Activated CD4-positive, alpha-beta T cell treated with anti-CD3 and anti-CD28 coated beads for 1 hour (primary cell): Measurements from ENCODE around the gene ANKRD34A.
A peak's percentile ranks its signal among the peaks of the same experiment; 100 is the strongest.
"Not testable (repeated sequence)": the region's sequence is repeated elsewhere in the genome, so short reads cannot be mapped to it uniquely, and the experiment has no call there.

ENCODE experiments used
- DNase-seq: peaks from one replicate; pipeline ENCODE4 v3.0.0-alpha.2; 2020

Gene ANKRD34A

GRCh38 chr1:145942871-145943270 is 21.5 kb downstream of the ANKRD34A start:
- DNase-seq: no peak

GRCh38 chr1:145942405-145942804 is 22.0 kb downstream of the ANKRD34A start:
- DNase-seq: no peak

- no peak for DNase-seq
Observed at GRCh38 chr1:145937436-145937835, 26.9 kb downstream of the ANKRD34A start.

DNA sequence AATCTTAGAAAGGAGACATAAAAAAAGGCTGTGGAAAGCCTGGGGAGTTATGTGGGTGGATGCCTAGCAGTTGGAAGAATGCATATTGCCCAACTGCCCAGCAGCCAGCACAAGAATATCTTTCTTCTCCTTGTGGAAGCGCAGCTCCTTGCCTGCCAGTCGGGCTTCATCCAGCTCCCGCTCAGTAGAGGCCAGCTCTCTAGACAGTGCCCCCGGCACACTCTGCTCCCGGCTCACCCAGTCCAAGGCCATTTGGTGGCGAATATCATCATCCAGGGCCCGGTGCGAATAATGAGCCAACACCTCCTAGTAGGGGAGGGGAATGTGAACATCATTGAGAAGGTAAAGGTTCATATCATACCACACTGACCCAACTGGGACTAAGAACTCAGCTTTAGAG is 28.1 kb downstream of the ANKRD34A start:
- DNase-seq: no peak

GRCh38 chr1:145935708-145936107 is 28.7 kb downstream of the ANKRD34A start:
- DNase-seq: no peak

DNA sequence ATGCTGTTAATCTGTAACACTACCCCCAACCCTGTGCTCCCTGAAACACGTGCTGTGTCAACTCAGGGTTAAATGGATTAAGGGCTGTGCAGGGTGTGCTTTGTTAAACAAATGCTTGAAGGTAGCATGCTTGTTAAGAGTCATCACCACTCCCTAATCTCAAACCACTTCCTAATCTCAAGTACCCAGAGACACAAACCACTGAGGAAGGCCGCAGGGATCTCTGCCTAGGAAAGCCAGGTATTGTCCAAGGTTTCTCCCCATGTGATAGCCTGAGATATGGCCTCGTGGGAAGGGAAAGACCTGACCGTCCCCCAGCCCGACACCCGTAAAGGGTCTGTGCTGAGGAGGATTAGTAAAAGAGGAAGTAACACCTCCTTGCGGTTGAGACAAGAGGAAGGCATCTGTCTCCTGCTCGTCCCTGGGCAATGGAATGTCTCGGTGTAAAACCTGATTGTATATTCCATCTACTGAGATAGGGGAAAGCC is 31.8 kb downstream of the ANKRD34A start:
- DNase-seq: not testable (repeated sequence)

DNA sequence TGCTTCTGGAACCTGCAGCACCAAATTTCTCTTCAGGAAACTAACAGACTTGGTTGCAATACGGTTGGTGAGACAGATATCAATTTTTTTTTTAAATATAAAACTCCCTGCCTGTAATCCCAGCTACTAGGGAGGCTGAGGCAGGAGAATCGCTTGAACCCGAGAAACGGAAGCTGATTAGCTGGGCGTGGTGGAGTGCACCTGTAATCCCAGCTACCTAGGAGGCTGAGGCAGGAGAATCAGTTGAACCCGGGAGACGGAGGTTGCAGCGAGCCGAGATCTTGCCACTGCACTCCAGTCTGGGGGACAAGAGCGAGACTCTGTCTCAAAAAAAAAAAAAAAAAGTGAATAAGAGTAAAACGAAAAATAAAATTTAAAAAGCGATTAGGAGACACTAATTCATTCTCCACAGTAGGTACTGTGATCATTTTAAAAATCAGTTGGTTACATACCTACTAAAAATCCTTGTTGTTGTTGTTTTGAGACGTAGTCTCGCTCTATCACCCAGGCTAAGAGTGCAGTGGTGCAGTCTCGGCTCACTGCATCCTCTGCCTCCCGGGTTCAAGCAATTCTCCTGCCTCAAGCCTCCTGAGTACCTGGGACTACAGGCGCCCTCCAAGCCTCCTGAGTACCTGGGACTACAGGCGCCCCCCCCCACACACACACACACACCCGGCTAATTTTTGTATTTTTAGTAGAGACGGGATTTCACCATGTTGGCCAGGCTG is 36.3 kb downstream of the ANKRD34A start:
- no peak for DNase-seq

DNA sequence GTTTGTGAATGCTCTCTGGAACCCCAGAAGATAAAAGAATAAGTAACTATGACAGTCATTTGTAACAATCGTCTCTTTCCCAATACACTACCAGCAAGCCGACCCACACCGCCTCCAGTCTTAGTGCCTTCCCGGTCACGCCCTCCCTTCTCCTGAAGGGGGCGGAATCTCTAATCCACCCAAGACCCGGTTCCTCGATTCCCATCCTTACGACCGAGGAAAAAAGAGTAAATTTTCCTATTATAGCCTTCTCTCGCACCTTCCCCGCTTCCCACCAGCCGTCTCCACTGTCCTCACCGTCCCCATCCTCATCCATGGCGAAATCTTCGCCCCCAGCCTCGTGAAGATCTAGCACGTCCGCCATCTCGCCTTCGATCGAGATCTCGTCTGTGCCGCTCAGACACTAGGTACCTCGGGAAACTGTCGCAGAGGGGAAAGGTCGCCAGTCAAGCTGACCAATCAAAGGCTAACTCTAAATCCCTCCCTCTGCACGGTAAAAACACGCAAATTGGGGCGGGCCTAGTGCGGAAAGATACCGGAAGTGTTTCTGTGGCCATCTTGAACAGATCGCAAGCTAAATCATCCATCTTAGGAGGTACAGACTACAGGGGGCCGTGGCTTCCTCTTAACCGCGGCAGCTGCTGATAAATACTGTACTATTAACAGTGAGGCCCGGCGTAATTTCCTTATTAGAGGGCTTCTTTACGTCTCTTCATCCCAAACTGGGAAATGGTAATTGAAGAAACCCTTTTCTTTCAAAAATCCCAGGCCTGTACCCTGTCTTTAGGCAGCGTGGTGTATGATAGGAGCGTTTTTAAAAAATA is 37.1 kb downstream of the ANKRD34A start, which contains the start of gene RBM8A:
Gene RBM8A (minus strand): TSS at position 422 of the 824 bp plus-strand sequence. CDS start 58 bp downstream, at position 364.
- DNase-seq: peak; percentile 90

- DNase-seq: peak; percentile 20
Observed at GRCh38 chr1:145926686-145927062, 37.7 kb downstream of the ANKRD34A start.

DNA sequence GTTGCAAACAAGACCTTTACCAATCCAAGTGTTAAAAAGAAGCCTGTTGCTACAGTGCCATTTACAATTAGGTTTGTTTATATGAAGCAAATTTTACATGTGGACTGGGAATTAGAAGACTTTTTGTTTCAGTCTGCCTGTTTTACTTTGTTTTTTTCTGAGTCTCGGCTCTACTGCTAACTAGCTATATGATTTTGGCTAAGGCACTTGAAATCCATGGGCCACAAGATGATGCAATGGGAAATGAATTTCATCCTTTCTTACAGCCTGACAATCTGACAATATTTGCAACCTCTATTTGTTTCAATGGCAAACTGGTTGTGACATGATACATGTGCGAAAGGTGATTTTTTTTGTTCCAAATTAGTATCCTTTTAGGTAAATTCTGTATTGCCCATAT is 42.1 kb downstream of the ANKRD34A start:
- no peak for DNase-seq

DNA sequence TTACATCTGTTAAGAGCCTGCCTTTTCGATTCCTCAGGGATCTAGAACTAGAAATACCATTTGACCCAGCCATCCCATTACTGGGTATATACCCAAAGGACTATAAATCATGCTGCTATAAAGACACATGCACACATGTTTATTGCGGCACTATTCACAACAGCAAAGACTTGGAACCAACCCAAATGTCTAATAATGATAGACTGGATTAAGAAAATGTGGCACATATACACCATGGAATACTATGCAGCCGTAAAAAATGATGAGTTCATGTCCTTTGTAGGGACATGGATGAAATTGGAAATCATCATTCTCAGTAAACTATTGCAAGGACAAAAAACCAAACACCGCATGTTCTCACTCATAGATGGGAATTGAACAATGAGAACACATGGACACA is 44.1 kb downstream of the ANKRD34A start:
- DNase-seq: not testable (repeated sequence)

- no peak for DNase-seq
Observed at GRCh38 chr1:145918992-145919939, 45.1 kb downstream of the ANKRD34A start.

- peak; percentile 87 for DNase-seq
Observed at GRCh38 chr1:145918144-145918991, 46.0 kb downstream of the ANKRD34A start, which contains the start of gene PEX11B. Gene PEX11B (minus strand): TSS chr1:145918717. CDS start chr1:145918688, 29 bp downstream.

- no peak for DNase-seq
Observed at GRCh38 chr1:145917595-145917994, 46.8 kb downstream of the ANKRD34A start.

GRCh38 chr1:145916745-145917144 is 47.6 kb downstream of the ANKRD34A start:
- no peak for DNase-seq

GRCh38 chr1:145912128-145912641 is 52.2 kb downstream of the ANKRD34A start:
- no peak for DNase-seq
